ENCODE data around the gene TRO.

GRCh38 chrX:54891573-54891972, 29.1 kb upstream of the TRO start:
- no peak for TF ChIP-seq POLR2A (IDR thresholded peaks at IDR 0.05; ENCODE audit: low read length)
- TF ChIP-seq GATA1 (IDR thresholded peaks at IDR 0.05; ENCODE audit: low read depth, low read length): no peak

Measured in erythroblast (primary cell).